ENCODE results near the gene ANXA2.
"Not testable (repeated sequence)": the region's sequence is repeated elsewhere in the genome, so short reads cannot be mapped to it uniquely, and the experiment has no call there.

The ANXA2 gene

DNA sequence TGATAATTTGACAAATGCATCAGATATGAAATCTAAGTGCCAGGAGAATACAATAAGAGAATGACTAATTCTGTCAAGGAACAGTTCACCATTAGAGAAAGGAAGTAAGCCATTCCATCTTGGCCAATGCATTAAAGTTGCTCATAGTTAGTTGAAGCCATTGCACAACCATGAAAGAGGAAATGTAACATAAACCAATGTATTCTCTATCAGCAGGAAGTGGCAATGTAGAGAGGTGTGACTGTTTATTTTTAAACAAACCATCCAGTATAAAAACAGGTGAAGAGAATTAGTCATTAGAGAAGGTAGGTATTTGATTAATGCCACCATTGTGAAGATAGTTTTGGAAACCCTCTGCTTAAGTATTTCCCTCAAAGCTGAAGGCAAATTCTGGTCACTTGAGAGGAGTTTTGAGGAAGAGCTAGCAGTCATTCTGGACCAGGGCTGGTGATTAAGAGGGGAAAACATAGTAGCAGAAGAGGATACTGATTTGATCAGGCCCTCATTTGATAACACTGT lies 10.7 kb upstream of the ANXA2 start:
- DNase-seq, result no peak

DNA sequence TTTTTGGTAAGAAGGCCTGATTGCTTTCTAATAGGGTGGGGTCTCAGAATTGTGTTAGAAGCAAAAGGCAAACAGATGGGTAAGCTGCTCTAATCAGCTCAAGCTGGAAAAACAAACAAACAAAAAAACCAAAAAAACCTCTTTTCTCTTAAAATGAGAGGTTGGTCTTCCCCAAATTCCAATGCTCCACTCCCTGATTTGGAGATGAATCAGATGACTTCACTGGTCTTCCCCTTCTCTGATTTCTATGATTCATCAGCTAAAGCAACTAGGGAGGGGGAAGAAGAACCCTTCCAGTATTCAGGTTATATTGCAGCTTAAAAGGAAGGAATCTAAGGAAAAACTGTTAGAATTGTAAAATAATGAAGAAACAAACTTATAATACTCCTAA lies 9.6 kb upstream of the ANXA2 start:
- no peak for DNase-seq

DNA sequence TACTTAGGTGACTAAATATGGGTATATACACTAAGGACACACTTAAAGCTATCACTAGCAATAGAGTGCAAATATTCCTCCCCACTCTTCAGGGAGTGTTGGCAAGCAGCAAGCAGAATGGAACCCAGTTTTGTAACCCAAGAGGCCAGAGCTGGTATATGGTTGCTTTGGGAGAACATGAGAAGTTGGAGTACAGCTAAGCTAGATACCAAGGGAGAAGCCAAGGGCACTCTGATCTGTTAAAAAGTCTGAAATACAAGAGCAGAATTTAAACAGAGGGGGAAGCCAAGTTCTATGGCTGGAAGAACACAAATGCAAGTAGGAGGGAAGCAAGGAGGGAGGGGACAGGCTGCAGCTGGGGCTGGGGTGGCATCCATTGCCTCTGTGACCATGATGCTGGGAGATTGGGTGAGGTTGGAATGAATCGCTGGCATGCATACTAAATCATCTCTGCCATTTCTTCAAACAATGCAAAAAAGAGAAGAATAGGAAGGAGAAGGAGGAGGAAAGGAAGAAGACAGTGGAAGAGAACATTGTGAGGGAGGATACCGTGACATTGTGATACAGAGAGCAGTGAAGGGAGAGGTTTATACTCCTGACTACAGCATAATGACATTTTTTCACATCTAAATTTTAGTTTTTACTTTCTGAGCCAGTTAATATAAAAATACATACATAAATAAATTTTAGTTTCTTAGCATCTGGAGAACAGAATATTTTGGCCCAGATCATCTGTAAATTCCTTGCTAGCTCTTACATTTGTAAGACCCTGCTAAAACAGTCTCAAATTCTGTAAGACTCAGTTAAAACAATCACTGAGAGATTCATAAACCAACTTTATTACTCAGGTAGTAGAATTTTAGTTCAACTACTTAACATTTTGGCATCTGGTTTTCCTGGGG lies 9.0 kb upstream of the ANXA2 start:
- DNase-seq, result no peak

DNA sequence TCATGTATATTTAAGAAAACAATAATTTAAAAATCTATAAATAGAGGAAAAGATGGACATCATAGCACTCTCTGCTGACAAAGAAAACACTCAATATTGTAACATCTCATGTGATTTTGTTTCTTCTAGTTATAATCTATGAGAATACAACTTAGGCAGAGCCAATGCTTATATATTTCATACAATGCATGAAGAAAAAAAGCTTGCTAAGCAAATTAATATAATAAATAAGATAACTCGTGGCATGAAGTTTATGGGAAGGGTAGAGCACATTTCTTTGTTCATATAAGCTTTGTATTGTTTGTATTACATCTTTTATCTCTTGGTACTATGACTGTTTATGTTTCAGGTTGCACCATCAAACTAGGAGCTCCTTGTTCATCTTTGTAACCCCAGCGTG lies 7.6 kb upstream of the ANXA2 start:
- DNase-seq, result no peak

DNA sequence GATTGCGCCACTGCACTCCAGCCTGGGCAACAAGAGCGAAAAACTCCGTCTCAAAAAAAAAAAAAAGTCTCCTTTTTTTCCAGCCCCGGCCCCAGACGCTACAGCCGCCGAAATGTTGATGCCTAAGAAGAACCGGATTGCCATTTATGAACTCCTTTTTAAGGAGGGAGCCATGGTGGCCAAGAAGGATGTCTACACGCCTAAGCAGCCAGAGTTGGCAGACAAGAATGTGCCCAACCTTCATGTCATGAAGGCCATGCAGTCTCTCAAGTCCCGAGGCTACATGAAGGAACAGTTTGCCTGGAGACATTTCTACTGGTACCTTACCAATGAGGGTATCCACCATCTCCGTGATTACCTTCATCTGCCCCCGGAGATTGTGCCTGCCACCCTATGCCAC lies 6.6 kb upstream of the ANXA2 start:
- DNase-seq, result not testable (repeated sequence)

DNA sequence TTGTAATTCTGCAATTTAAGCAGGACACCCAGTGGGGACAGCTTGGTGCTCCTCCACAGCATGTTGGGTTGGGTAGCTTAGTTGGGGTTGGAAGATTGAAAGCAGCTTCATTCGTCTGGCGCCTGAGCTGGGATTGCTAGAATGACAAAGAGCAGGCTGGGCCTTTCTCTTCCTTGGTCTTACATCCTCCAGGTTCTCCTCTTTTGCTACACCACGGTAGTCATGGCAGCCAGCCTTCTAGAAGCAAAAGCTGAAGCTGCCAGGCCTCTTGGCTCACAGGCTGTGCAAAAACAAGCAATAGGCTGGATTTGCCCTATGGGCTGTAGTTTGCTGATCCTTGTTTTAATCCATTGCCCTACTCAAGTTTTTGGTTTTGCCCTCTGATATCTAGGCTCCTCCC lies 3.2 kb upstream of the ANXA2 start:
- no peak for DNase-seq

DNA sequence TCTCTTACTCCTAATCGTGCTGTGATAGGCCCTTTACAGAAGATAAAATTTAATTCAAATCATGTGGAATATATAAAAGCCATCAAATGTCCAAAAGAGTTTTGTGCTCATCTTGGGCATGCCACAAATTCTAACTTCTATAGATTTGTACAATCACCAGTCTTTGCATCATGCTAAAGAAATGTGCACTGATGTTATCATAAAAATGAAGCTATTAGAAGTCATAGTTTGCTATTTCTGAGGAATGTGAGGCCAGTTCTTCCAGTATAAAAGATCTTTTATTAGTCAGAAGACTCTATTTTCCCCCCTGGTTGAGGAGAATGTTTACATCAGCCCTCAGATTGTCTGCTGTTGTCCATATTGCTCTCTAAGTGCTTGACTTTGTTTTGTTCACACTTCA lies 2.1 kb upstream of the ANXA2 start:
- no peak for DNase-seq

DNA sequence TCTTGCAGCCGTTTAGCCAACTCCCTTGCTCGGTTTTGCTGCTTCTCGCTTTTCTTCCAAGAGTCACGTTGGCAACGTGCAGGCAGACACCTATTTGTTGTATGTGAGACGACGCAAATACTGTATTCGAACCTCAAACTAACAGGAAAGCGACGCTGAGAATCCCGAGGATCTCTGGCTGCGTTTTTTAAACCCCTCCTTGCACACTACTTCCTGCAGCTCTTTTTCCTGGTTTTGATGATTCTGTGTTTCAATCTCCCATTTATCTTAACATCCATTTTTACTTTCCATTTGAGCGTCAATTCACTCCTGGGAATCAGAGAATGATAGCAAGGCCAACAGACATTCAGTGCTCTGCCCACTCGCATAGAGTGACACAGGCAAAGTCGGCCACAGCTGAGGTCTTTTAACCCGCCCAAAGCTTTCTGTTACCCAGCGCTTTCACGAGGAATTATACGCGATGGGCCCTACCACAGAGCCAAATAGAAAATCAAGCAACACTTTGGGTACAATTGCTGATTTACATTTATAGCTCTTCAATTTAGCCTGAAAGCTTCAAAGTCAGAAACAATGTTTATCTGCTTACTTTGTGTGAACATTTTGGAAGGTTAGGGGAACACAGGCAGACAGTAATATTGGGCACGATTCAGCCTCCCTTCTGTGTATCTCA lies 1.6 kb upstream of the ANXA2 start:
- no peak for DNase-seq

DNA sequence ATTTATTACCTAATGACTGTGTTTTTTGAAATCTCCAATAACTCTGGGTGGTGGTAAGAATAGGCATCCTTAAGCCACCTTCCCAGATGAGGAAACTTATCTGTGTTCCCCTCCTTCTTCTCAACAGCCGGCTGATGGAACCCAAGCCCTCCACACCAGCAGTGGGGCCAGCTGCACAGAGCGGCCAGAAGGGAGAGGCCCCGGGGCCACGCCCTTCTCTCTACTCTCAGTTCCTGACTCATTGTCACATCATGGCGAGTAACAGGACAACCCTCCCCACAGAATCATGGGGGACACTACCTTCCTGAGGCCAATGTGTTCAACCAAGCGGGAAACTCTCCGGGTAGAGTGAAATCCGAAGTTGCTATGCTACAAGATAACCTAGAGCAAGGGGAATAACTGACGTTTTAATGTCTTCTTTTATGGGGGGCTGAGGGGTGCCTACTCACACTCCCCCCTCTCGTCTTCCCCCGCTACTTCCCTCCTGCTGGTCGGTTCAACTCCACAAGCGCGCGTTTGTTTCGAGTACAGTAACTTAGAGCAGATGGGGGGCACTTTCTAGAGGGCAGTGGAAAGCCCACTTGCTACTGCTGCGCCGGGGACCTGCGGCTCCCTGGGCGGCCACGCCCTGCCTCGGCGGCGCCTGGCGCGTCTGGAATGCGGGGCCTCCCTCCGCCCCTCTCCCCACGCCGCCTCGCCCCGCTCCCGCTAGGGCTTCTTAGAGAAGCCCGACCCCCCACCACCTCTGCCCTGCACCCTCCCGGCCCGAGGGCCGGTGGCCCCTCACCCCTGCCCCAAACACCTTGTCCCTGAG lies 621 bp downstream of the ANXA2 start:
- peak; percentile 58 for DNase-seq

DNA sequence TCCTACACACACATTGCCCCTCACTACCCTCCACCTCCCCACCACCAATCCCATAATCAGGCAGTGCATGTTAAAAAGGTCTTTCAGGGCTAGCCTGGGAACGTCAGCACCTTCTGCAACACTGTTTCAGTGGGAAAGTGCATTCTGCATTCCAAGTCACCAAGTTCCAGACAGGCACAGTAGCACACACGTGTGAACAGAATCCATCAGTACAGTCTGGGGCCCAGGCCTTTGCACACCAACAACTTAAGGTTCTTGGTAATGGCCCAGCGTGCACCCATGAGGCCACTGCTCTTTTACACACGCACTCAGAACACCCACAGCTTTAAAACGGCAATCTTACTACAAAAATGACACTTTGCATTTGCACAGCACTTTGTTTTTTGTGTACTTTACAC lies 1.2 kb downstream of the ANXA2 start:
- DNase-seq, result no peak

DNA sequence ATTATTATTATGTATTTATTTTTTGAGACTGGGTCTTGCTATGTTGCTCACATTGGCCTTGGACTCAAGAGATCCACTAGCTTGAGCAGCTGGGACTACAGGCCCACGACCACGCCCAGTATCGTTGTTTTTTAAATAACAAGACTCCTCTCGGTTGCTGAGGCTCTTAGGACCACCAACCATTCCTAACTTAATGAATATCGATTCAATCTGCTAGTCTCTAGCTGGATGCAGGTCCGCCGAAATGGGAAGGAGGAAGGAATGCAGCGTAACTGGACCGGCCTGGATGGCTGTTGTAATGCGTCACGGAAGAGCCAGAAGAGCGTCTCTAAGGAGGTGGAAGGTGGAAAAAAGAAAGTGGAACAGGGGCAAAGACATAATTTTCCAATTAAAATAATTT lies 1.7 kb downstream of the ANXA2 start:
- no peak for DNase-seq

DNA sequence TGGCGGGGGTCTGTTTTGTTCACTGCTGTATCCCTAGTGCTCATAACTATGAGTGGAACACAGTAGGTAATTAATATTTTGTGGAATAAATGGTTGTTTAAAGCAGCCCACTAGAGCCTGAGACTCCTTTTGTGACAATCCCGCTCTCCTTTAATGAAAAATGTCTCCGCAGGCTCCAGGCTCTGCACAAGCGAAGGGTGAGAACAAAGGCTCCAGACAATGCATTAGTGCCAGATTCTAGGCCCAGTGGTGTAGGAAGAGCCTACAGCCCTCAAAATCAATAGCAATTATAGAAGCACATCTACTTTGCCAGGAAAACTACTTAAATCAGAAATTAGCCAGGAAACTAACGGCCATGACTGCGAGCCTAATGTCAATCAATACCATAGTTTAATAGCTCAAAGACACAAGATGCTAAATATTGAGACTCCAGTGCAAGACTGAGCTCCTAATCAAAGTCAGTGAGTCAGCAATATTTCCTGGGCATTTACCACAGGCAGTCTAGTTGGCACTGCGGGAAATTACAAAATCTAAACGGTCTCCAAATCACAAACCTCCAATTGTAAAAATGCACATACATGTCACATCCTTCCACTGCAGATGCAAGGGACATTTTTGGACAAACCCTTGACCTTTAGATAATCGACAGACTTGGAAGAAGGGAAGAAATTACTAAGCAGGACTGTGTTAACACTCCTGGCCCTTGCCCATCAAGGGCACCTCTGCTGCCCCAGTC lies 2.3 kb downstream of the ANXA2 start:
- DNase-seq, result no peak

DNA sequence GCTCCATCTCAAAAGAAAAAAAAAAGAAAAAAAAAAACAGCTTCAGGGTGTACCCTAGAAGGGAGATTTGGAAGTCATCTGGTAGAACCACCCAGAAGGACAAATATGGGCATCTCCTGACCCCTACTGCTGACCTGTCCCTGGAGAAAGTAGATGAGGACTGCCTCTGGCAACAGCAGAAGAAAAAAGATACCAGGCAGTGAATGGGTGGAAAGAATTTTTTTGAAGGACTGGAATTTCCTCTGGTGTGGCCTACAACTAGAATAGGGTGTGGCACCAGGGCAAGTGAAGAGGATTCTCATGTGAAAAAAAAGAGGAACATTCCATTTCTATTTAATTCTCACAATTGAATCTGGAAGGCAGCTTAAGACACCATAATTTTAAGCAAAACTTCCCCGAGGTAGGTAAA lies 3.1 kb downstream of the ANXA2 start:
- no peak for DNase-seq

DNA sequence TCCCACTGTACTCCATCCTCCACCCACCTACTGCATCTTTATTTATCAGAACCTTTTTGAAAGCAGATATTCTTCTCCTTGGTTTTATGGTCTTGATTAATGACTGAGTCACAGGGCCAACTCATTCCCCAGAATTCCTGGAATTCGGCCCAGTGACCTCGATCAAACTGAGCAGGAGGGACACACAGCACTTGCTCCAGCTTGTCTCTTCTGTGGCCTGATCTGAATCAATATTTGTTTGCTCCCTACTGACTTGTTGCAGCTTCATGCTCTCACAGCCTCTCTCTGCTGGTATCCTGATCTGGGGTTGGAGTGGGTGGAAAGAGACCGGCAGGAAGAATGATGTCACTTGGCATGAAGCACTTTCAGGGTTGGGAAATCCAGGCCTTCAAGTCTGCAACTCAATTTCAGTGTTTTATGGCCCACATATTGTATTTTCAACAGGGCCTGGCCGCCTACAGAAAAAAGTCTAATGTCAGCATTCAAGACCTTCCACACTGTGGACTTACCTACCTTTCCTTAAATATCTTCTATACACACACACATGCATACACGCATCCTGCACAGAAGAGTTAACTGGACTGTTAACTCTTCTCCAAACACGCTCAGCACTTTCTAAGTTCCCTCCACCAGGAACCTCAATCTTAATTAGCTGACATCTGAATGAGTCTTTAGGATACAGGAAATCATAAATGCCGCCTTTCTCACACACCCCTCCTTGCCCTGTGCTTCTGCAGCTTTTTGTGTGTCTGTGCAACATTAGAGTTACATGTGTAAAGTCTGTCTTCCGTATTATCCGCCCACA lies 4.6 kb downstream of the ANXA2 start:
- no peak for DNase-seq

DNA sequence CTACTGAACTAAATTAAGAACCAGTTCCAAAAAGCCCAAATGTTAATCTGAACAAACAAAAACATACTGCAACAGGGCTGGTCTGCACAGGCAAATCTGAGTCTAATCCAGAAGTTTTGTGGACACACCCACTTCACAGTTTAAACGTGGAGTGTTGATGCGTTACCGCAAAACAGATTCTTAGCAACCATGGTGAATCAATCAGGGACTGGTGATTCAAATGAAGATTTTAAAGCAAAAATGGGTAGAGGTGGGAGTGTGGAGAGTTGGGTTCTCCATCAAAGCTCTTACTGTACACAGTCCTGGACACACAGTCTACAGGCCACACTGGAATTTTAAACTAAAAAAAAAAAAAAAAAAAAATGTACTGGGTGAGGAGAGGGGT lies 5.2 kb downstream of the ANXA2 start:
- no peak for DNase-seq

DNA sequence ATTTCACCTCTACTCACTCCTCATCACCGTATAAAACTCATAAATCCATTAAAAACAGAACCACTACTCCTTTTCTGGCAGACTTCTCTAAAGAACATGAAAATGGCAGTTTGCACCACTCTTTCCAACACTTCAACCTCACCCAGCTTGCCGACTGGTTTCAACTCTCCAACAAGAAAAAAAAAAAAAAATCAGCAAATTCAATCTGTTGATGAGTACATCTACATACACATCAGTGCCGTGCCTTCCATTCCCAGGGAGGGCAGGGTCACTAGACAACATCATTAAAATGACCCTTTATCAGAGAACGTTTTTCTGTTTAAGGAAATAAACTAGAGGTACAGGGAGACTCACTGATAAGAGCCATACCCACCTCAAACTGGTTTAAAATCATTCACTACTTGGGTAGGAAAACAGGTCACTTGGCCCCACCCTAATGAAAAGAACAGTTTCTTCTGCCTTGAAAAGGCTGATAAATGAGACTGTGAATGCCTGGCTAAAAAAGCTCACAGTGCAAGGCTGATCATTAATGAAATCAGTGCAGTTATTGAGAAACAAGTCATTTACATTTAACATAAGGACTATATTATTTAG lies 6.0 kb downstream of the ANXA2 start:
- no peak for DNase-seq

DNA sequence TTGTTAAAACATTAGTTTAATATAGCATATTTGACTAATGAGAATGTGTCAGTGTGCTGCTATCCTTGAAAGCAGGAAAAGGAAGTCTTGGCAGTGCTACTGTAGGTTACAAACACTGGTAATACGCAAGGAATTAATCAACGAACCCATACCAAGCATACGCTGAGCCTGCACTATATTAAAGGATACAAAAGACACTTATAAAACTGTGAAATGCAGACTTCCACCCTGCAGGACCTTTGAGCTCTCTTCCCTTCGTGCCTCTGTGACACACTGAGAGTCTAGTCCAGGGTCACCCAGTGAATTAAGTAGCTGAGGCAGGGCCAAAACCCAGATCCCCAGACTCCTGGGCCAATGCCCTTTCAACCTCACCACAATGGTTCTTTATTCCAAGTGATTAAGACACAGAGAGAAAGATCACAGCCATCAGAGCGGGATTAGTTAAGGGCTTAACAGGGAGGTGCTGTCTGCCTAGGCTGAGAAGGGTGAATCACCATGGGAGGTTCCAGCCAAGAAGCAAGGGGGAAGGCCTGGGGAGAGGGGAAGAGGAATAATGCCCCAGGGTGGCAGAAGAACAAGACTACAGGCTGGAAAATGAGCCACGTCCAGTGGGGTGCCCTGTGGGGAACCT lies 6.8 kb downstream of the ANXA2 start:
- DNase-seq, result no peak

DNA sequence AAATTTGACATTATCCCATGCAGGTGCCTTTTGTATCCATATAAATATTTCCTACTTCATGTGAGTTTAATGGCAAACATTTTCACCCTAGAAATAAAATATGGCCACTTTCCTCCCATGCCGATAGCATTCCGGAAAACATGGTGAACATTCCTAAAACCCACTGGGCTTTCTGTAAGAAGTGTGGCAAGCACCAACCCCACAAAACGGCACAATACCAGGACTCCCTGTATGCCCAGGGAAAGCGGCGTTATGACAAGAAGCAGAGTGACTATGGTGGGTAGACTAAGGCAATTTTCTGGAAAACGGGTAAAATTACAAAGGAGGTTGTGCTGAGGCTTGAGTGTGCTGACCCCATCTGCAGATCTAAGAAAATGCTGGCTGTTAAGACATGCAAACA lies 7.6 kb downstream of the ANXA2 start:
- no peak for DNase-seq

DNA sequence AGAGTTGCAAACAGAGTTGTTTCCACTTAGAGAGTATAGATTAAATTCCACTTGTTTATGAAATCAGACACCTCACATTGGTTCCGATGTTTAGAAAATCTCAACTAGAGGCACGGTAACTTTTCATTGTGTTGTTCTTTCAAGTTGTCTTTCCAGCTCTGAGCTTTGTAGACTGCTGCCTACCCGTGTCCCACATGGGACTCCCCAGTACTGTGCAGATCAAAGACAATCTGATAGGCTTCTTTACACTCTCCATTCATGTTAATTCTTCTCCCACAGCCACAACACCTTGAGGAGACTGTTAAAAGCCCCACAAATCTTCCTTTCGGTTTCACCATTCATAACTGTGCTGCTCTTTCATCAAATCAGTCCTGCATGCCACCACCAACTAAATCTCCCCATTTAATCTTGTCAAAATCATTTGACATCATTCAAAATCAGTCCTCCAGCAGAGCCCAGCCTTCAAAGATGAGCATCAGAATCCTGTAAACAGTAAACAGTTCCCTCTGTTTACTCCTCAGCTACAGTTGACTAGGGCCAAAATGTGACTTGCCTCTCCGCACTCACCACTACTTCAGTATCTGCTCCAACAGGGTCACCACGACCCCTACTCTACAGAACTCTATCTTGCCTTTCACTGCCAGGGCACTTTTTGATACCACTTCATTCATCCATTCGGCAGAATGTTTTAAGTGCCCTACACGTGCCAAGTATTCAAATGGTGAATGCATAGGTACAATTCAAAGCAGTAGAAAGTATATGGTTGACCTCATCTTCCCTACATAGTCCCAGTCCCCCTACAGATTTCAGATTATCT lies 8.3 kb downstream of the ANXA2 start:
- DNase-seq, result no peak

DNA sequence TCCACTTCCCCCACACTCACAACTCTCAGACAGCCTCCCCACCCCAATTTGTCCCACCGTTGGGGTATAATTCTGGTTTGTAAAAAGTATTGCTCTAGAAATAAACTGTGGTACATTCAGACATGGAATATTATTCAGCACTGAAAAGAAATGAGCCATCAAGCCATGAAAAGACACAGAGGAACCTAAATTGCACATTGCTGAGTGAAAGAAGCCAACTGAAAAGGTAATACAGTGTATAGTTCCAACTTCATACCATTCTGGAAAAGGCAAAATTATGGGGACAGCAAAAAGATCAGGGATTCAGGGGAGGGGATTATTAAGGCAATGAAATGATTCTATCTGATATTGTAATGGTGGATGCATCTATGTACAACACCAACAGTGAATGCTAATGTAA lies 10.5 kb downstream of the ANXA2 start:
- DNase-seq, result no peak
